Loucy (cell line): Measurements from ENCODE around the gene FEZ2.

Source experiments
- CTCF ChIP-seq: fragments of 200-600 bp; sonication (generic); conservative IDR thresholded peaks from 2 replicates; pipeline ENCODE4 v1.5.1; 2014; ENCODE audit warnings: mild to moderate bottlenecking, antibody characterized with exemption, low read length
- EZH2phosphoT487 ChIP-seq: fragments of 200-600 bp; IDR thresholded peaks from 2 replicates; pipeline ENCODE4 v1.6.1; 2018; ENCODE audit warnings: antibody characterized with exemption, mild to moderate bottlenecking, moderate library complexity, borderline replicate concordance

- TF ChIP-seq CTCF (no peak), EZH2phosphoT487 (no peak)
Observed at GRCh38 chr2:36535099-36535498, 62.9 kb downstream of the FEZ2 start.
